Upper lobe of left lung (tissue), 4 donors: ENCODE results near the gene FCAMR.

ENCODE experiments used
- EP300 ChIP-seq, 4 donors: sonication (generic); formaldehyde crosslinking; IDR thresholded peaks; one replicate each; pipeline ENCODE4 v1.5.1; 2017; ENCODE audit warnings: antibody characterized with exemption in 4 of 4, control low read depth in 2 of 4
- POLR2A ChIP-seq, 4 donors: fragments of 450-650 bp; IDR thresholded peaks; one replicate each; pipeline ENCODE4 v1.5.1; 2016 to 2017; ENCODE audit warnings: antibody characterized with exemption in 4 of 4, mild to moderate bottlenecking in 2 of 4
- POLR2AphosphoS5 ChIP-seq, 2 donors: sonication (generic); formaldehyde crosslinking; IDR thresholded peaks; one replicate each; pipeline ENCODE4 v1.5.1; 2017; ENCODE audit warnings: antibody characterized with exemption in 2 of 2
- TF ChIP-seq, protein P1 (sequence below), 6 experiments: fragments of 450-650 bp in 4 of 6; fragments of 200-600 bp in 2 of 6; sonication (generic) in 2 of 6; IDR thresholded peaks; one replicate each; pipeline ENCODE4 v1.5.1; 2016 to 2019; ENCODE audit warnings: antibody characterized with exemption in 6 of 6

DNA sequence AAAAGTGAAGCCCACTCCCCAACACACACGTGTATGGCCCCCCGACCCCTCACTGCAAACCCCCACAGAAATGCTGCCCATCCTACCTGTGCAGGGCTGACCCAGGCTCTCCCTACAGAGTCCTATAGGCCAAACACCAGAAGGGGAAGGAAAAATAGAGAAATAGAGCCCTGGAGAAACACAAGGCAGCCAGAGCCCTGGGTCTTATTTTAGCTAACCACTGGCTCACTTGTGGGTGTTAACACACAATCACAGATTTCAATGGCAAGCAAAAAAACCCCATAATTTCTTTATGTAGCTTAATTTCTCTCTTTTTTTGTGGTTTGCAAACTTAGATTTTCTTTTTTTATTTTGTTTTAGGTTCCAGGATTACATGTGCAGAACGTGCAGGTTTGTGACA is 23.0 kb downstream of the FCAMR start:
- TF ChIP-seq, protein P1, sequence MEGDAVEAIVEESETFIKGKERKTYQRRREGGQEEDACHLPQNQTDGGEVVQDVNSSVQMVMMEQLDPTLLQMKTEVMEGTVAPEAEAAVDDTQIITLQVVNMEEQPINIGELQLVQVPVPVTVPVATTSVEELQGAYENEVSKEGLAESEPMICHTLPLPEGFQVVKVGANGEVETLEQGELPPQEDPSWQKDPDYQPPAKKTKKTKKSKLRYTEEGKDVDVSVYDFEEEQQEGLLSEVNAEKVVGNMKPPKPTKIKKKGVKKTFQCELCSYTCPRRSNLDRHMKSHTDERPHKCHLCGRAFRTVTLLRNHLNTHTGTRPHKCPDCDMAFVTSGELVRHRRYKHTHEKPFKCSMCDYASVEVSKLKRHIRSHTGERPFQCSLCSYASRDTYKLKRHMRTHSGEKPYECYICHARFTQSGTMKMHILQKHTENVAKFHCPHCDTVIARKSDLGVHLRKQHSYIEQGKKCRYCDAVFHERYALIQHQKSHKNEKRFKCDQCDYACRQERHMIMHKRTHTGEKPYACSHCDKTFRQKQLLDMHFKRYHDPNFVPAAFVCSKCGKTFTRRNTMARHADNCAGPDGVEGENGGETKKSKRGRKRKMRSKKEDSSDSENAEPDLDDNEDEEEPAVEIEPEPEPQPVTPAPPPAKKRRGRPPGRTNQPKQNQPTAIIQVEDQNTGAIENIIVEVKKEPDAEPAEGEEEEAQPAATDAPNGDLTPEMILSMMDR (IDR thresholded peaks at IDR 0.05): no peak
- no peak for TF ChIP-seq POLR2A (IDR thresholded peaks at IDR 0.05)
- no peak for TF ChIP-seq EP300 (IDR thresholded peaks at IDR 0.05)
- TF ChIP-seq POLR2AphosphoS5 (IDR thresholded peaks at IDR 0.05): no peak
